Neural cell (in vitro differentiated cells): ENCODE data around the gene MACIR.

Experiments used
- EP300 ChIP-seq: fragments of 450-650 bp; conservative IDR thresholded peaks from 2 replicates; pipeline ENCODE4 v1.6.1; 2014; ENCODE audit warnings: antibody characterized with exemption, mild to moderate bottlenecking, moderate library complexity; ENCODE audit not compliant: poor library complexity, severe bottlenecking
- EZH2 ChIP-seq: fragments of 200-600, 300-800 bp; shearing (Covaris generic), sonication (generic); IDR thresholded peaks from 2 replicates; pipeline ENCODE4 v1.6.1; 2014; ENCODE audit warnings: antibody characterized with exemption, low read length, borderline replicate concordance, mild to moderate bottlenecking; ENCODE audit not compliant: insufficient read depth, poor library complexity, severe bottlenecking
- POLR2AphosphoS5 ChIP-seq: IDR thresholded peaks from 2 replicates; pipeline ENCODE4 v1.6.1; 2012
- RAD21 ChIP-seq: fragments of 450-650 bp; conservative IDR thresholded peaks from 2 replicates; pipeline ENCODE4 v1.6.1; 2014; ENCODE audit warnings: antibody characterized with exemption, mild to moderate bottlenecking, moderate library complexity
- SMC3 ChIP-seq: fragments of 450-650 bp; conservative IDR thresholded peaks from 2 replicates; pipeline ENCODE4 v1.6.1; 2014; ENCODE audit warnings: antibody characterized with exemption, mild to moderate bottlenecking, moderate library complexity; ENCODE audit not compliant: poor library complexity
- TAF1 ChIP-seq: IDR thresholded peaks from 2 replicates; pipeline ENCODE4 v1.6.1; 2012; ENCODE audit warnings: low read depth
- TF ChIP-seq, protein P1 (sequence below): fragments of 450-650 bp; IDR thresholded peaks from 2 replicates; pipeline ENCODE4 v1.5.1; 2014; ENCODE audit warnings: antibody characterized with exemption, mild to moderate bottlenecking, moderate library complexity; ENCODE audit not compliant: poor library complexity, severe bottlenecking
- TF ChIP-seq, protein P2 (sequence below): IDR thresholded peaks from 2 replicates; pipeline ENCODE4 v1.6.1; 2012; ENCODE audit warnings: borderline replicate concordance

DNA sequence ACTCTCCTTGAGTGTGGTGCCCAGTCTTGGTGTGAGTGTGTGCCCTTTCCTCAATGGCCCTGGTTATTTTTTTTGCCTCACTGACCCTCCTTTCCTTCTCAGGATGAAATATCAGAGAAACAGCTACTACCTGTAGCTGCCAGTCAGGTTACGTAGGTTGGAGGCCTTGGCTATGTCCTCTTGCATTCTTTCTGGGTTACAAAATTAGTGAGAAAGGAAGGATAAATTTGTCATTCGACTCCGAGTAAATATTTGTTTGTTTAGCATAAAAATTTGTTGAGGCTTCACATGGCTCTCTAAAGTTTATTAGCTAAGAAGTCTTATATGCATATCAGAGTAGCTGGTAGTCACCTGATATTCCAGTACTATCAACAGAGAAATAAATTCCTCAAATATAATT lies 15.4 kb downstream of the MACIR start:
- TF ChIP-seq POLR2AphosphoS5 (no peak), TAF1 (no peak), SMC3 (no peak), EP300 (no peak), EZH2 (no peak), RAD21 (no peak)
- TF ChIP-seq, protein P1, sequence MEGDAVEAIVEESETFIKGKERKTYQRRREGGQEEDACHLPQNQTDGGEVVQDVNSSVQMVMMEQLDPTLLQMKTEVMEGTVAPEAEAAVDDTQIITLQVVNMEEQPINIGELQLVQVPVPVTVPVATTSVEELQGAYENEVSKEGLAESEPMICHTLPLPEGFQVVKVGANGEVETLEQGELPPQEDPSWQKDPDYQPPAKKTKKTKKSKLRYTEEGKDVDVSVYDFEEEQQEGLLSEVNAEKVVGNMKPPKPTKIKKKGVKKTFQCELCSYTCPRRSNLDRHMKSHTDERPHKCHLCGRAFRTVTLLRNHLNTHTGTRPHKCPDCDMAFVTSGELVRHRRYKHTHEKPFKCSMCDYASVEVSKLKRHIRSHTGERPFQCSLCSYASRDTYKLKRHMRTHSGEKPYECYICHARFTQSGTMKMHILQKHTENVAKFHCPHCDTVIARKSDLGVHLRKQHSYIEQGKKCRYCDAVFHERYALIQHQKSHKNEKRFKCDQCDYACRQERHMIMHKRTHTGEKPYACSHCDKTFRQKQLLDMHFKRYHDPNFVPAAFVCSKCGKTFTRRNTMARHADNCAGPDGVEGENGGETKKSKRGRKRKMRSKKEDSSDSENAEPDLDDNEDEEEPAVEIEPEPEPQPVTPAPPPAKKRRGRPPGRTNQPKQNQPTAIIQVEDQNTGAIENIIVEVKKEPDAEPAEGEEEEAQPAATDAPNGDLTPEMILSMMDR, result no peak
- TF ChIP-seq, protein P2, sequence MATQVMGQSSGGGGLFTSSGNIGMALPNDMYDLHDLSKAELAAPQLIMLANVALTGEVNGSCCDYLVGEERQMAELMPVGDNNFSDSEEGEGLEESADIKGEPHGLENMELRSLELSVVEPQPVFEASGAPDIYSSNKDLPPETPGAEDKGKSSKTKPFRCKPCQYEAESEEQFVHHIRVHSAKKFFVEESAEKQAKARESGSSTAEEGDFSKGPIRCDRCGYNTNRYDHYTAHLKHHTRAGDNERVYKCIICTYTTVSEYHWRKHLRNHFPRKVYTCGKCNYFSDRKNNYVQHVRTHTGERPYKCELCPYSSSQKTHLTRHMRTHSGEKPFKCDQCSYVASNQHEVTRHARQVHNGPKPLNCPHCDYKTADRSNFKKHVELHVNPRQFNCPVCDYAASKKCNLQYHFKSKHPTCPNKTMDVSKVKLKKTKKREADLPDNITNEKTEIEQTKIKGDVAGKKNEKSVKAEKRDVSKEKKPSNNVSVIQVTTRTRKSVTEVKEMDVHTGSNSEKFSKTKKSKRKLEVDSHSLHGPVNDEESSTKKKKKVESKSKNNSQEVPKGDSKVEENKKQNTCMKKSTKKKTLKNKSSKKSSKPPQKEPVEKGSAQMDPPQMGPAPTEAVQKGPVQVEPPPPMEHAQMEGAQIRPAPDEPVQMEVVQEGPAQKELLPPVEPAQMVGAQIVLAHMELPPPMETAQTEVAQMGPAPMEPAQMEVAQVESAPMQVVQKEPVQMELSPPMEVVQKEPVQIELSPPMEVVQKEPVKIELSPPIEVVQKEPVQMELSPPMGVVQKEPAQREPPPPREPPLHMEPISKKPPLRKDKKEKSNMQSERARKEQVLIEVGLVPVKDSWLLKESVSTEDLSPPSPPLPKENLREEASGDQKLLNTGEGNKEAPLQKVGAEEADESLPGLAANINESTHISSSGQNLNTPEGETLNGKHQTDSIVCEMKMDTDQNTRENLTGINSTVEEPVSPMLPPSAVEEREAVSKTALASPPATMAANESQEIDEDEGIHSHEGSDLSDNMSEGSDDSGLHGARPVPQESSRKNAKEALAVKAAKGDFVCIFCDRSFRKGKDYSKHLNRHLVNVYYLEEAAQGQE, result no peak
